Endodermal cell (in vitro differentiated cells): Measurements from ENCODE around the gene SLC2A4. TPM values are rescaled to one million over a fixed set of nuclear protein-coding genes. Genes with fewer than 3 reads are reported as not detected.

ENCODE experiments used
- DNase-seq: peaks from one replicate; pipeline ENCODE4 v3.0.0-alpha.2; 2017
- H3K27ac ChIP-seq: 2 replicates; pipeline ENCODE4 v1.5.1; 2013; ENCODE audit warnings: mild to moderate bottlenecking, low read depth, low read length, moderate library complexity
- H3K27me3 ChIP-seq: 2 replicates; pipeline ENCODE4 v1.6.1; 2013; ENCODE audit warnings: mild to moderate bottlenecking, low read length, moderate library complexity; ENCODE audit not compliant: insufficient read depth, control insufficient read depth, poor library complexity, severe bottlenecking
- H3K36me3 ChIP-seq: 2 replicates; pipeline ENCODE4 v1.7.0; 2013; ENCODE audit warnings: mild to moderate bottlenecking, low read length, moderate library complexity; ENCODE audit not compliant: control insufficient read depth, insufficient read depth
- H3K4me1 ChIP-seq: one replicate; pipeline ENCODE4 v1.7.0; 2013; ENCODE audit warnings: low read length; ENCODE audit not compliant: control insufficient read depth, insufficient read depth
- H3K4me3 ChIP-seq: 2 replicates; pipeline ENCODE4 v1.5.1; 2013; ENCODE audit warnings: mild to moderate bottlenecking, low read length, moderate library complexity
- H3K9ac ChIP-seq: 2 replicates; pipeline ENCODE4 v1.6.1; 2013; ENCODE audit warnings: mild to moderate bottlenecking, low read length, moderate library complexity; ENCODE audit not compliant: poor library complexity, severe bottlenecking; ENCODE audit errors: extremely low read depth
- H3K9me3 ChIP-seq: 2 replicates; pipeline ENCODE4 v1.6.1; 2013; ENCODE audit warnings: mild to moderate bottlenecking, low read length, moderate library complexity; ENCODE audit not compliant: control insufficient read depth
- H3K27ac Mint-ChIP-seq: 2 replicates; pipeline ENCODE4 v1.8.0; 2020; ENCODE audit warnings: mixed read lengths
- H3K27me3 Mint-ChIP-seq: 2 replicates; pipeline ENCODE4 v1.8.0; 2021; ENCODE audit warnings: mild to moderate bottlenecking, mixed read lengths; ENCODE audit not compliant: insufficient read depth
- H3K36me3 Mint-ChIP-seq: 2 replicates; pipeline ENCODE4 v1.8.0; 2020; ENCODE audit warnings: low read depth, mixed read lengths
- H3K4me1 Mint-ChIP-seq: 2 replicates; pipeline ENCODE4 v1.8.0; 2020; ENCODE audit warnings: mixed read lengths
- H3K4me3 Mint-ChIP-seq: 2 replicates; pipeline ENCODE4 v1.8.0; 2020; ENCODE audit warnings: mild to moderate bottlenecking, moderate library complexity, mixed read lengths
- H3K9me3 Mint-ChIP-seq: 2 replicates; pipeline ENCODE4 v1.8.0; 2020; ENCODE audit warnings: mild to moderate bottlenecking, mixed read lengths
- CTCF ChIP-seq: fragments of 200-600 bp; sonication (generic); conservative IDR thresholded peaks from 2 replicates; pipeline ENCODE4 v1.5.0; 2021; ENCODE audit warnings: antibody characterized with exemption, mild to moderate bottlenecking
- WGBS, 2 experiments: methylation state at CpG; one replicate each; pipeline versions ENCODE4 v1.1.5 to v1.1.7; 2013; ENCODE audit warnings: missing lambda C conversion rate in 2 of 2, mixed read lengths in 1 of 2; ENCODE audit not compliant: insufficient coverage in 1 of 2, insufficient read length in 1 of 2; 5-methylcytosine and 5-hydroxymethylcytosine counted together
- total RNA-seq, 2 donors: library from RNA; stranded (reverse); fragmentation: NEBNext Ultra II Directional in 1 of 2; extraction: Animal tissue kit (Norgen Biotek cat#: 25700) in 1 of 2; gene quantifications; 2 replicates in 1 of 2; 3 replicates in 1 of 2; pipeline ENCODE4 v1.2.1, GENCODE V29; 2021

Gene SLC2A4
- total RNA-seq, 2 donors from 2014 or later: 2.2 to 5.4 TPM

GRCh38 chr17:7252176-7253043, 29.1 kb upstream of the SLC2A4 start, which contains the start of gene ELP5:
Gene ELP5, plus strand, starts transcription at chr17:7252215. Its CDS starts 336 bp downstream, at chr17:7252551.
- Mint-ChIP-seq H3K9me3 (no peaks in the 10 kb centered on the region), H3K4me3 (peak within 1 kb of the TSS; percentile 91), H3K4me1 (peaks cover 25% of the 10 kb centered on the region), H3K36me3 (peaks cover 29% of the 10 kb centered on the region), H3K27ac (peak within 1 kb of the TSS; percentile 100), H3K27me3 (no peaks in the 10 kb centered on the region)
- peak; percentile 24 for TF ChIP-seq CTCF
- peaks cover 26% of the 10 kb centered on the region for H3K36me3 ChIP-seq
- no peaks in the 10 kb centered on the region for H3K4me1 ChIP-seq
- peak; percentile 99 for DNase-seq
- H3K9me3 ChIP-seq: no peaks in the 10 kb centered on the region
- H3K27me3 ChIP-seq: no peaks in the 10 kb centered on the region
- WGBS, 2 experiments: 2 to 3% methylated on average over 24 to 55 of the region's 55 CpGs
- peak within 1 kb of the TSS; percentile 98 for H3K27ac ChIP-seq
- H3K9ac ChIP-seq: peak within 1 kb of the TSS; percentile 90
- peak within 1 kb of the TSS; percentile 94 for H3K4me3 ChIP-seq

GRCh38 chr17:7253082-7253481, 28.4 kb upstream of the SLC2A4 start:
- no peaks in the 10 kb centered on the region for H3K9me3 ChIP-seq
- peaks cover 26% of the 10 kb centered on the region for H3K36me3 ChIP-seq
- no peaks in the 10 kb centered on the region for H3K9me3 Mint-ChIP-seq
- peaks cover 25% of the 10 kb centered on the region for H3K4me1 Mint-ChIP-seq
- 89% methylated on average over 5 of the region's 5 CpGs for WGBS, 2 experiments
- no peaks in the 10 kb centered on the region for H3K27me3 ChIP-seq
- no peak for TF ChIP-seq CTCF
- no peaks in the 10 kb centered on the region for H3K4me1 ChIP-seq
- peak overlapping the region; percentile 98 for H3K27ac ChIP-seq
- H3K4me3 Mint-ChIP-seq: peak overlapping the region; percentile 91
- peak overlapping the region; percentile 90 for H3K9ac ChIP-seq
- peak overlapping the region; percentile 100 for H3K27ac Mint-ChIP-seq
- peak overlapping the region; percentile 94 for H3K4me3 ChIP-seq
- H3K27me3 Mint-ChIP-seq: no peaks in the 10 kb centered on the region
- H3K36me3 Mint-ChIP-seq: peaks cover 29% of the 10 kb centered on the region
- no peak for DNase-seq

GRCh38 chr17:7254511-7254910, 27.0 kb upstream of the SLC2A4 start:
- H3K27ac Mint-ChIP-seq: no peak overlapping the region
- TF ChIP-seq CTCF: no peak
- H3K27me3 Mint-ChIP-seq: no peaks in the 10 kb centered on the region
- H3K4me3 ChIP-seq: no peak overlapping the region
- no peak for DNase-seq
- no peak overlapping the region for H3K27ac ChIP-seq
- H3K36me3 ChIP-seq: peaks cover 35% of the 10 kb centered on the region
- no peaks in the 10 kb centered on the region for H3K9me3 ChIP-seq
- H3K36me3 Mint-ChIP-seq: peaks cover 38% of the 10 kb centered on the region
- H3K27me3 ChIP-seq: no peaks in the 10 kb centered on the region
- no peak overlapping the region for H3K4me3 Mint-ChIP-seq
- H3K4me1 ChIP-seq: no peaks in the 10 kb centered on the region
- WGBS, 2 experiments: 96 to 100% methylated on average over 2 to 4 of the region's 4 CpGs
- H3K9me3 Mint-ChIP-seq: no peaks in the 10 kb centered on the region
- H3K9ac ChIP-seq: no peak overlapping the region
- H3K4me1 Mint-ChIP-seq: peaks cover 19% of the 10 kb centered on the region
